Measurements from ENCODE around the gene KCNG1. TPM values are rescaled to one million over a fixed set of nuclear protein-coding genes. Genes with fewer than 3 reads are reported as not detected.

Gene KCNG1
- total and polyA plus RNA-seq, 2 of the 8 experiments (the other 6 are each of a cell fraction or from before 2014, with no cell fraction given): 16.0 to 18.0 TPM

GRCh38 chr20:50969435-50969834 lies 53.5 kb downstream of the KCNG1 start (continued):
- TF ChIP-seq USF2 (IDR thresholded peaks at IDR 0.05; ENCODE audit: low read length) (no peak), MAFK (IDR thresholded peaks at IDR 0.05; ENCODE audit: low read depth, low read length) (no peak)

Measured in H1 (cell line).